Measurements from ENCODE around the gene ZNF586. TPM values are rescaled to one million over a fixed set of nuclear protein-coding genes. Genes with fewer than 3 reads are reported as not detected.
"Not testable (repeated sequence)": the region's sequence is repeated elsewhere in the genome, so short reads cannot be mapped to it uniquely, and the experiment has no call there.

ZNF586 gene
- total and polyA plus RNA-seq, 7 donors, result 4.8 to 17.3 (median 14.7) TPM

DNA sequence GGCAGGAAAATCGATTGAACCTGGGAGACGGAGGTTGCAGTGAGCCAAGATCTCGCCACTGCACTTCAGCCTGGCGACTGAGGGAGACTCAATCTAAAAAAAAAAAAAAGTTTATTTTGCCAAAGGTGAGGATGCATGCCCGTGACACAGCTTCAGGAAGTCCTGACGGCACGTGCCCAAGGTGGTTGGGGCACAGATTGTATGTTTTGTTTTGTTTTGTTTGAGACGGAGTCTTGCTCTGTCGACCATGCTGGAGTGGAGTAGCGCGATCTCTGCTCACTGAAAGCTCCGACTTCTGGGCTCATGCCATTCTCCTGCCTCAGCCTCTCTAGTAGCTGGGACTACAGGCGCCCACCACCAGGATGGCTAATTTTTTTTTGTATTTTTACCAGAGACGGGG, 48.5 kb downstream of the ZNF586 start:
- no peak overlapping the region for H3K4me3 ChIP-seq
- H3K27ac ChIP-seq, result no peak overlapping the region
- no peaks in the 10 kb centered on the region for H3K27me3 ChIP-seq
- intact Hi-C loops (cut with DNase I), result loop anchor here (5.0 kb wide), 1 partner anchor 71 kb away; the partner anchor contains the start of gene ZNF776
- H3K9me3 ChIP-seq, result no peaks in the 10 kb centered on the region
- TF ChIP-seq EP300 (IDR thresholded peaks at IDR 0.05) (no peak), POLR2AphosphoS5 (IDR thresholded peaks at IDR 0.05) (no peak), POLR2A (IDR thresholded peaks at IDR 0.05) (no peak)
- TF ChIP-seq, protein P1, sequence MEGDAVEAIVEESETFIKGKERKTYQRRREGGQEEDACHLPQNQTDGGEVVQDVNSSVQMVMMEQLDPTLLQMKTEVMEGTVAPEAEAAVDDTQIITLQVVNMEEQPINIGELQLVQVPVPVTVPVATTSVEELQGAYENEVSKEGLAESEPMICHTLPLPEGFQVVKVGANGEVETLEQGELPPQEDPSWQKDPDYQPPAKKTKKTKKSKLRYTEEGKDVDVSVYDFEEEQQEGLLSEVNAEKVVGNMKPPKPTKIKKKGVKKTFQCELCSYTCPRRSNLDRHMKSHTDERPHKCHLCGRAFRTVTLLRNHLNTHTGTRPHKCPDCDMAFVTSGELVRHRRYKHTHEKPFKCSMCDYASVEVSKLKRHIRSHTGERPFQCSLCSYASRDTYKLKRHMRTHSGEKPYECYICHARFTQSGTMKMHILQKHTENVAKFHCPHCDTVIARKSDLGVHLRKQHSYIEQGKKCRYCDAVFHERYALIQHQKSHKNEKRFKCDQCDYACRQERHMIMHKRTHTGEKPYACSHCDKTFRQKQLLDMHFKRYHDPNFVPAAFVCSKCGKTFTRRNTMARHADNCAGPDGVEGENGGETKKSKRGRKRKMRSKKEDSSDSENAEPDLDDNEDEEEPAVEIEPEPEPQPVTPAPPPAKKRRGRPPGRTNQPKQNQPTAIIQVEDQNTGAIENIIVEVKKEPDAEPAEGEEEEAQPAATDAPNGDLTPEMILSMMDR (IDR thresholded peaks at IDR 0.05), result no peak
- 94 to 96% methylated on average over 14 of the region's 14 CpGs for WGBS, 2 donors
- peaks cover 0 to 33% (median 24%) of the 10 kb centered on the region in 4 donors for H3K4me1 ChIP-seq
- no peak for DNase-seq
- H3K36me3 ChIP-seq, result peaks cover 0 to 5% (median 0%) of the 10 kb centered on the region in 4 donors

DNA sequence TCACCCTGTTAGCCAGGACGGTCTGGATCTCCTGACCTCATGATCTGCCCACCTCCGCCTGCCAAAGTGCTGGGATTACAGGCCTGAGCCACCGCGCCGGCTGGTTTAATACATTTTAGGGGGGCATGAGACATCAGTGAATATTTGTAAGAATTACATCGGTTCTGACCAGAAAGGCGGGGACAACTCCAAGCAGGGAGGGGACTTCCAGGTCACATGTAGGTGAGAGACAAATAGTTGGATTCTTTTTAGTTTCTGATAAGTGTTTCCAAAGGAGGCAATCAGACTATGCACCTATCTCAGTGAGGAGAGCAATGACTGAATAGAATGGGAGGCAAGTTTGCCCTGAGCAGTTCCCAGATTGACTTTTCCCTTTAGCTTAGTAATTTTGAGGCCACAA, 48.9 kb downstream of the ZNF586 start:
- 93 to 96% methylated on average over 7 of the region's 7 CpGs for WGBS, 2 donors
- Histone ChIP-seq H3K27me3 (no peaks in the 10 kb centered on the region), H3K27ac (no peak overlapping the region), H3K4me1 (peaks cover 0 to 33% (median 24%) of the 10 kb centered on the region in 4 donors), H3K36me3 (peaks cover 0 to 5% (median 0%) of the 10 kb centered on the region in 4 donors), H3K9me3 (no peaks in the 10 kb centered on the region), H3K4me3 (no peak overlapping the region)
- intact Hi-C loops (cut with DNase I), result loop anchor here (5.0 kb wide), 1 partner anchor 71 kb away; the partner anchor contains the start of gene ZNF776
- TF ChIP-seq EP300 (IDR thresholded peaks at IDR 0.05) (no peak), POLR2AphosphoS5 (IDR thresholded peaks at IDR 0.05) (no peak), POLR2A (IDR thresholded peaks at IDR 0.05) (no peak)
- TF ChIP-seq, protein P1 (IDR thresholded peaks at IDR 0.05), result no peak
- DNase-seq, result no peak

DNA sequence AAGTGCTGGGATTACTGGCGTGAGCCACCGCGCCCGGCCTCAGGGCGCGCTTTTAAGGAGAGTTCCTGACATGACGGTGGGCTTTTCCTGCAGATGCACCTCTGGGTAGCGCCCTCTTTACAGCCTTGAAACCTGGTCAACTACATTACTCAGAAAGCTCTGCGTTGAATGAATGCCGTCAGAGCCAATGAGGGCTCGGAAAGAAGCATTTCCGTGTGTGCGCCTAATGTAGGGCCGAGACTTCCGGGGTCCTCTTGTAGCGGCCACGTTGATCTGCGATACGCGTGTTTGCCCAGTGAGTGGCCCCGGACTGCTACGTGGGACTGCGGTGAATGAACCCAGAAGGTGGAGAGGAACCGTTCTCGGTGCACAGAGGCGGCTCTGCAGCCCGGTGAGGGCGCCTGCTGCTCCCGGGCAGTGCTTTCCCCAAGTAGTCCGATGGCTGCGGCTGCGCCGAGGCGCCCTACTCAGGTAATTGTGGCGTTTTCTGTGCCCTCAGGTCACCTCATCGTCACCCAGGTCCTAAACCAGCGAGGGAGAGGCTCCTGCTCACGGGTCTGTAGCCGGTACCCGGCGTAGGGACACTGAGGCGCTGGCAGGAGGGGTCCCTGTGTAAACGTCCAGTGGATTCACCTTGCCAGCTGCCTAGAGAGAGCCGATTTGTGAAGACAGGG, 50.1 kb downstream of the ZNF586 start:
- Histone ChIP-seq H3K27ac (peak overlapping the region; percentile 72 to 86 (median 81)), H3K4me1 (peaks cover 0 to 22% (median 17%) of the 10 kb centered on the region in 4 donors), H3K27me3 (no peaks in the 10 kb centered on the region), H3K36me3 (peaks cover 0 to 5% (median 0%) of the 10 kb centered on the region in 4 donors), H3K4me3 (peak overlapping the region; percentile 63 to 90 (median 76)), H3K9me3 (no peaks in the 10 kb centered on the region)
- peak; percentile 89 for DNase-seq
- TF ChIP-seq, protein P1 (IDR thresholded peaks at IDR 0.05), result no peak
- TF ChIP-seq POLR2A (IDR thresholded peaks at IDR 0.05) (peak in 1 of 2 donors; percentile 17), POLR2AphosphoS5 (IDR thresholded peaks at IDR 0.05) (peak; percentile 12 to 68 (median 63)), EP300 (IDR thresholded peaks at IDR 0.05) (no peak)
- intact Hi-C loops (cut with DNase I), result loop anchor here (5.0 kb wide), 1 partner anchor 72 kb away; the partner anchor contains the start of gene ZNF776
- WGBS, 2 donors, result 0% methylated on average over 44 of the region's 44 CpGs

DNA sequence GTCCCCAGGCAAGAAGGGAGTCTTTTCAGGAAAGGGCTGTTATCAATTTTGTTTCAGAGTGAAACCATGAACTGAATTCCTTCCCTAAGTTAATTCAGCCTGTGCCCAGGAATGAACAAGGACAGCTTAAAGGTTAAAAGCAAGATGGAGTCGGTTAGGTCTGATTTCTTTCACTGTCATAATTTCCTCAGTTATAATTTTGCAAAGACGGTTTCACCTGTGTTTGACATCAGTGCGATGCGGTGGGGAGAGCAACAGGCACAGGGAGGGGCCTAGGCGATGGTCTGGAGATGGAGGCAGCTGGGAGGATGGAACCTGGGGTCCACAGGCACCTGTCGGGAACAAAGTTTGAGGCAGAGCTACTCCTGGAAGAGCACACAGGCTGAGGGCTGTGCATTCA, 51.1 kb downstream of the ZNF586 start:
- Histone ChIP-seq H3K9me3 (no peaks in the 10 kb centered on the region), H3K27me3 (no peaks in the 10 kb centered on the region), H3K36me3 (peaks cover 0 to 5% (median 0%) of the 10 kb centered on the region in 4 donors), H3K4me3 (peak overlapping the region; percentile 63 to 90 (median 76)), H3K27ac (no peak overlapping the region), H3K4me1 (peaks cover 0 to 15% (median 12%) of the 10 kb centered on the region in 4 donors)
- intact Hi-C loops (cut with DNase I), result no loop called here
- WGBS, 2 donors, result 53 to 78% methylated on average over 6 of the region's 6 CpGs
- no peak for TF ChIP-seq POLR2AphosphoS5 (IDR thresholded peaks at IDR 0.05)
- no peak for TF ChIP-seq POLR2A (IDR thresholded peaks at IDR 0.05)
- TF ChIP-seq, protein P1 (IDR thresholded peaks at IDR 0.05), result no peak
- no peak for TF ChIP-seq EP300 (IDR thresholded peaks at IDR 0.05)
- no peak for DNase-seq

DNA sequence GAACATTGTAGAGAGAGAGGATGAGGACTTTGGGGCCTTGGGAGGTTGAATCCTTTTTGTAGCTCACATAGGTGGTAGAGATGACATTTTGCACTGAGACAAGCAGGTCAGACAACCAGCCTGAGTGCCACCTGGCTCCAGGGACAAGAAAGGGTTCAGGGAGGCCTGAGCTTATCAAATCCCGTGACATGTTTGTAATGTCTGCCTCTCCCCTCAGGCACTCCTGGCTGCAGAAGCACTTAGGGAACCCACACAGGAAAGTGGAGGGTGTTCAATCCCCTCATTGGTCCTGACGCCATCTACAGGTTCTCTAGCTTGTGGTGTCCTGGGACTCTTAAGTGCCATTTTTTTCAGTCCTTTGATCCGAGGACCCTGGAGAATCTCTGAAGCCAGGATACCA, 51.6 kb downstream of the ZNF586 start:
- H3K9me3 ChIP-seq; H3K27ac ChIP-seq; H3K4me3 ChIP-seq; H3K36me3 ChIP-seq; DNase-seq; H3K27me3 ChIP-seq; intact Hi-C loops (cut with DNase I): not testable (repeated sequence)
- 41 to 72% methylated on average over 3 of the region's 3 CpGs for WGBS, 2 donors
- H3K4me1 ChIP-seq, result peaks cover 0 to 15% (median 12%) of the 10 kb centered on the region in 4 donors

DNA sequence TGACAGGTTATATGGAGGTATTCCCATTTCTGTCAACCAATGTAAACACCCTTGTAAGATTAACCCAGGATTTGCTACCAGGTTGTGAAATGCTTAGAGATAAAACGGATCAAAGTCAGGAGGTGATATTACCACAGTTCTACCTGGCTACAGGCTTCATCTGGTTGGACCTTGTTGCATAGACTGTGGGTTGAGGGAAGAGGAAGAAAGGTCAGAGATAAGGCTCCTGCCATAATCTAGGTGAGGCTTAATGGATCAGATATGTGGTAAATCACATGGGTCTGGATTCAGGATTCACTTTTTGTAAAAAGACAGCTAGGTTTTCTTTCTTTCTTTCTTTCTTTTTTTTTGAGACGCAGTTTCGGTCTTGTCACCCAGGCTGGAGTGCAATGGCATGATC, 52.0 kb downstream of the ZNF586 start:
- H3K27ac ChIP-seq; intact Hi-C loops (cut with DNase I); H3K9me3 ChIP-seq; H3K4me3 ChIP-seq; DNase-seq; H3K27me3 ChIP-seq; H3K36me3 ChIP-seq: not testable (repeated sequence)
- peaks cover 0 to 15% (median 12%) of the 10 kb centered on the region in 4 donors for H3K4me1 ChIP-seq
- WGBS, 2 donors, result 69 to 85% methylated on average over 3 of the region's 3 CpGs

DNA sequence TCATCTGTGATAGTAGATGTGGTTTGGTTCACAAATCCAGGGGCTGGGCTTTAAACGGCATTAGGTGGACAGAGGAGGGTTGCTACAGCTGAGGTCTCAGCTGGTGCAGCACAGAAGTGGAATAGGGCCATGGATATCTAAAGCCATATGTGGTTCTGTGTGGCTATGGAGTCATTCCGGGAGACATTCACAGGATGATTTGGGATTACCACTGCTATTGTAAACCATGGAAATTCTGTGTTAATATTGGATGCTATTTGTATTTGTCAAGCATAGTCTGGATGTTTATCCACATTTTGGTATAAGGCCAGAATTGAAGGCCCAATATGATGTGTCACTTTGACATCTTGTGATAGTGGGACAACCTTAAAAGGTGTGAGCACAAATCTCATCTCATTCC, 53.7 kb downstream of the ZNF586 start:
- H3K36me3 ChIP-seq; H3K27me3 ChIP-seq; H3K9me3 ChIP-seq; H3K27ac ChIP-seq; intact Hi-C loops (cut with DNase I); H3K4me3 ChIP-seq; DNase-seq: not testable (repeated sequence)
- peaks cover 0 to 15% (median 12%) of the 10 kb centered on the region in 4 donors for H3K4me1 ChIP-seq
- WGBS, 2 donors, result 61 to 79% methylated on average over 2 of the region's 2 CpGs

DNA sequence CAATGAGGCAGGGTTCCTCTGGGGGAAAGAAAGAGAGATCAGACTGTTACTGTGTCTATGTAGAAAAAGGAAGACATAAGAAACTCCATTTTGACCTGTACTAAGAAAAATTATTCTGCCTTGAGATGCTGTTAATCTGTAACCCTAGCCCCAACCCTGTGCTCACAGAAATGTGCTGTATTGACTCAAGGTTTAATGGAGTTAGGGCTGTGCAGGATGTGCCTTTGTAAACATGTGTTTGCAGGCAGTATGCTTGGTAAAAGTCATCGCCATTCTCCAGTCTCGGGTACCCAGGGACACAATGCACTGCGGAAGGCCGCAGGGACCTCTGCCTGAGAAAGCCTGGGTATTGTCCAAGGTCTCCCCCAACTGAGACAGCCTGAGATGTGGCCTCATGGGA, 54.1 kb downstream of the ZNF586 start:
- H3K27ac ChIP-seq; H3K36me3 ChIP-seq; H3K9me3 ChIP-seq; intact Hi-C loops (cut with DNase I); DNase-seq; H3K27me3 ChIP-seq; H3K4me3 ChIP-seq: not testable (repeated sequence)
- H3K4me1 ChIP-seq, result peaks cover 0 to 15% (median 12%) of the 10 kb centered on the region in 4 donors
- 19 to 72% methylated on average over 4 of the region's 4 CpGs for WGBS, 2 donors
